ENCODE data around the gene SNHG17.
"Not testable (repeated sequence)": the region's sequence is repeated elsewhere in the genome, so short reads cannot be mapped to it uniquely, and the experiment has no call there.

The SNHG17 gene

DNA sequence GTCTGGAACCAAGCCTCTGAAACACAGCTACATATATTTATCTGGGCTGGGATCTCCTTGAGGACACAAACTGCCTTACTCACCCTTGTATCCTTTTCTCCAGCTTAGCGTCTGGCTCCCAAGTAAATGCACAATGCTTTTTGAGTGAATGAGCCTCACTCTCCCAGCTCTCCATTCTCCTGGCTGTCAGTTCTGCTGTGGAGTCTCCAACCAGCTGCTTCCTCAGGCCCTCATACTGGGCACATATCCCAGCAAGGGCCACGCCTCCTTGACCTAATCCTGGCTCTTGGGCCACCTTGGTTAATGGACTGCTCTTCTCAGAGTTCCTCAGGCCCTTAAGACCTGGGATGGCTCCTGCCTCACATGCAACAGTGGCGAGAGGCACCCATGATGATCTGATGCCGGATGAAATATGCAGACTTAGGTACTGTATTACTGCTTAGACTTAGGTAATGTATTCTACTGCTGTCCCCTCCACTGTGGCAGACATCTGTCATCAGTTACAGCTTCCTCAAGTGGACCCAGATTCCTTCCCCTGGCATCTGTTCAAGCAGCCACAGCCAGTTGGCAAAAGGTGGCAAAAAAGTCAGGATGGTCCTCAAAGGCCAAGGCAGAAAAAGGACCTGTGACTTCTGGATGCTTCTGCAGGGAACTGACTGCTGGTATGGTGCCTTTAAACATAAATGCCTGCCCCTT, 16.5 kb downstream of the SNHG17 start:
- DNase-seq, result no peak

DNA sequence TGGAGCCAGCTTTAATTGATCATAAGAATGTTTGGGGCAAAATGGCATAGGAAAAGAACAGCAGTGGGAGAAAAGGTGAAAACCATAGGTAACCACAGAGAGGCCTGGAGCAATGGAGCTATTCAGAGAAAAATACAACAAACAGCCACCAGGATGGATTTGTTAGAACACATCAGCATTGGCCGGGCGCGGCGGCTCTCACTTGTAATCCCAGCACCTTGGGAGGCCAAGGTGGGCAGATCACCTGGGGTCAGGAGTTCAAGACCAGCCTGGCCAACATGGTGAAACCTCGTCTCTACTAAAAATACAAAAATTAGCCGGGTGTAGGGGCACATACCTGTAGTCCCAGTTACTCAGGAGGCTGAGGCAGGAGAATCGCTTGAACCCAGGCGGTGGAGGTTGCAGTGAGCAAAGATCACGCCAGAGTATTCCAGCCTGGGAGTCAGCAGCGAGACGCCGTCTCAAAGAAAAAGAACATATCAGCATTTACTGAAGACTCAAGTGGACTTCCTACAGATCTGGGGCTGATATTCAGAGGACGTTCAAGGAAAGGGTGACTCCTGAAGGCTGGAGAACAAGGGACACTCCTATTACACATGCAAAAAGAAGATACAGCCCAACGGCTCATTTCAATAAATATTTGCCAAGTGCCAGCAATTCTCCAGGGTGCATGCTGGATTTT, 20.2 kb downstream of the SNHG17 start:
- no peak for DNase-seq

DNA sequence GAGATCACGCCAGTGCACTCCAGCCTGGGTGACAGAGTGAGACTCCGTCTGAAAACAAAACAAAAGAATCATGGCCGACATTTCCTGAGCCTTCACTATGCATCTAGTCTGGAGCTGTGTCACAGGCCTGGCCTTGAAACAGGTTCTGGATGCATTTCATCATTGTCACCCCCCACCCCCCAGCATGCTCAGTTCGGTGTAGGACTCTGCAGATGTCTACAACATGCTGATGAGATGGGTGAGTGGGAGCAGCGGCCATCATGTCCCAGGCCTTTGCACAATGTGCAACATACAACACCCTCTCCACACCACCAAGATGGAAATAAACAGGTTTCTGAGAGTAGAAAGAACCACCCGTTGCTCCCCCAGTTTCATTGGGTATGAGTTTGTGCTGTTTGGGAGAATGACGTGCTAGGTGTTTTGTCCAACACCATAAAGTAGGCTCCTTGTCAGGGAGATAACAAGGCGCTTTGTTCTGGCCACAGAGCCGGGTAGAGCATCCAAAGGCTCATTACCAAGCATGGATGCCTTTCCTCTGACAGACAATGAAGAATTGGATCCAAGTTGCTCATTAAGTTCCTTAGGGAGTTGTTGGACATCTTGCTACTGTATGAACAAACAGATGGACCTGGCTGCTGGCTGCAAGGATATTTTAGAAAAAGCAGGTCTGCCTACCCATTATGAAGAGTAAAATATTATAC, 22.1 kb downstream of the SNHG17 start:
- no peak for DNase-seq

DNA sequence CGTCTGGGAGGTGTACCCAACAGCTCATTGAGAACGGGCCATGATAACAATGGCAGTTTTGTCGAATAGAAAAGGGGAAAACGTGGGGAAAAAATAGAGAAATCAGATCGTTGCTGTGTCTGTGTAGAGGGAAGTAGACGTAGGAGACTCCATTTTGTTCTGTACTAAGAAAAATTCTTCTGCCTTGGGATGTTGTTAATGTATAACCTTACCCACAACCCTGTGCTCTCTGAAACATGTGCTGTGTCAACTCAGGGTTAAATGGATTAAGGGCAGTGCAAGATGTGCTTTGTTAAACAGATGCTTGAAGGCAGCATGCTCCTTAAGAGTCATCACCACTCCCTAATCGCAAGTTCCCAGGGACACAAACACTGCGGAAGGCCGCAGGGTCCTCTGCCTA, 27.3 kb downstream of the SNHG17 start:
- not testable (repeated sequence) for DNase-seq

DNA sequence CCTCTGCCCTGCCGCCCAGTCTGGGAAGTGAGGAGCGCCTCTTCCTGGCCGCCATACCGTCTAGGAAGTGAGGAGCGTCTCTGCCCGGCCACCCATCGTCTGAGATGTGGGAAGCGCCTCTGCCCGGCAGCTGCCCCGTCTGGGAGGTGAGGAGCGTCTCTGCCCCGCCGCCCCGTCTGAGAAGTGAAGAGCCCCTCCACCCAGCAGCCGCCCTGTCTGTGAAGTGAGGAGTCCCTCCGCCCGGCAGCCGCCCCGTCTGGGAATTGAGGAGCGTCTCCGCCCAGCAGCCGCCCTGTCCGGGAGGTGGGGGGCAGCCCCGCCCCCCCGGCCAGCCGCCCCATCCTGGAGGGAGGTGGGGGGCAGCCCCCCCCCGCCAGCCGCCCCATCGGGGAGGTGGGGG, 27.8 kb downstream of the SNHG17 start:
- no peak for DNase-seq

DNA sequence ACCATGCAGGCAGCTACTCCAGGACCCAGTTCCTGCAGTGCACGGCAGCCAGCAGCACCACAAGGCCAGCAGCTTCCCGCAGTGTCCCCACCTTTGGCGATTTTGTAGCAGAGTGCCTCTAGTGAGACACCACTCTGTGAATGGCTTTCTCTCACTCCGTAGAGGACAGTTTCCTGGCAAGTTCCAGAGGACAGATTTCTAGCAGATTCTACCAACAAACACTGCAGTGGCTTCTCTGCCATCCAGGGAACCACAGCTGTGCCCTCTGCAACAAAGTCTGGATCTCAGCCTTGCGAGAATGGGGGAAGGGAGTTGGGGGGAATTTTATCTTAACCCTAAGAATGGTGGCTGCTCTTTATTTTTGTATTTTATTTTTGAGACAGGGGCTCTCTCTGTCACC, 28.7 kb downstream of the SNHG17 start:
- DNase-seq, result no peak

DNA sequence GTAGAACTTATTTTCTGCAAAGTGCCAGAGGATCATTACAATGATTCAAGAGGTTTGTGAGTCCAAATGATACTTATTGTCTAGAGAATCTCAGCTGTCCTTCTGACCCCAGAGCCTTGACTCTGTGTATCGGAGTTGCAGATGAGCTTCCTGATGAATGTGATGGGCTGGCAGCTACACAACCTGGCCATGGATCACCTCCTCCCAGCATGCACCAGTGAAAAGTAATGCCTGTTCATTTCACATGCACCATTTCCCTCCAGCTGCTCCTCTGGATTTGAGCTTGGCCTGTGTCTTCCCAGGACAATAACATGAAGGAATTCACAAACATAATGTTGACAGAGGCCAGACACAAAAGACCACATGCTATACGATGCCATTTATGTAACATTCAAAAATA, 30.0 kb downstream of the SNHG17 start:
- DNase-seq, result no peak

DNA sequence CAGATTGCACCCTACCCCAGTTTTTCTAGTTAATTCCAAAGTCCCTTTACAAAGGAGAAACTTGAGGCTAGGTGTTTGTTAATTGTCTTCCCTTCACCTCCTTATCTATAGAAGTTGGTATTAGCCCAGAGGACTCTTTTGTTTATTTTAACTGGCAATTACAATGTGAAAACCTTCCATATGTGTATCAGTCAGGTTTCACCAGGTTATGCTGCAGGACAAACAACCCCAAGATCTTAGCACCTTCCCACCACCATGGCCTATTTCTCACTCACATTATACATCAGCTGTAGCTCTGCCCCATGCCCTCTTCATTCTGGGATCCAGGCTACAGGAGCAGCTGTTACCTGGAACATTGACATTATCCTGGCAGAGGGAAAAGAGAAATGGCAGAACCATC, 31.1 kb downstream of the SNHG17 start:
- no peak for DNase-seq

DNA sequence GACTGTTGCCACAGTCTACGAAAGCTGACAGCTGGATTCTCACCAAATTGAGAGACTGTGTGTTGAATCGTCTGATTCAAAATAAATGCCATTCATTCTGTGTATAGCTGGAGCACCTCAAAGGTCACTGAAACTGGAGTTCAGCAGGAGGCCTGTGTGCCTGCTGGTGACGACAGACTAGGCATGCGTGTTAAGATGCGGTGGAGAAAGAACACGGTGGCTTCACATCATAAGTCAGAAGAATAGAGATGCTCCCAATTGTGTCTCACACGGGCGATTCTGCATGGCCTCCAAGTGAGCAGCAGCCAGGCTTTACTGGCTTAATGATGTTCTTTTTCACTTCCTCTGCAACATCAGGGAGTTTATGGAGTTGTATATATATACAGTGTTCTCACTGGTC, 32.3 kb downstream of the SNHG17 start:
- DNase-seq, result no peak

DNA sequence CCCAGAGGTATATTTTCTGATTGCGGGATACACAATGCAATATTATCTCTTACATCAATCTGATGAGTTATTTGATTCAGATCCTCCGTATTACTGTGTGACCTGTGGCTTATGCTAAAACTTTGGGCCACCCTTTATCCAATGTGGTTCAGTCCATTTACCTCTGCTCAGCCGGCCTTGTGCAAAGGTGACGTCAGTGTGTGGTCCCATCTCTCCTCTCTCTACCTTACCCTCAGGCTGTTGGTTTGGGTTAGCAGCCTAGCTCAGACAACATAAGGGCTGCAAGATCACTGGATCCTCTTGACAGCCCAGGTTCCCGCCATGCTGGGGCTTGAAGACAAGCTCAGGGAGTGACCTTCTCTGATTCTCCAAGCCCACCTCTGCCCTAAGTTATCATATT, 33.0 kb downstream of the SNHG17 start:
- no peak for DNase-seq

DNA sequence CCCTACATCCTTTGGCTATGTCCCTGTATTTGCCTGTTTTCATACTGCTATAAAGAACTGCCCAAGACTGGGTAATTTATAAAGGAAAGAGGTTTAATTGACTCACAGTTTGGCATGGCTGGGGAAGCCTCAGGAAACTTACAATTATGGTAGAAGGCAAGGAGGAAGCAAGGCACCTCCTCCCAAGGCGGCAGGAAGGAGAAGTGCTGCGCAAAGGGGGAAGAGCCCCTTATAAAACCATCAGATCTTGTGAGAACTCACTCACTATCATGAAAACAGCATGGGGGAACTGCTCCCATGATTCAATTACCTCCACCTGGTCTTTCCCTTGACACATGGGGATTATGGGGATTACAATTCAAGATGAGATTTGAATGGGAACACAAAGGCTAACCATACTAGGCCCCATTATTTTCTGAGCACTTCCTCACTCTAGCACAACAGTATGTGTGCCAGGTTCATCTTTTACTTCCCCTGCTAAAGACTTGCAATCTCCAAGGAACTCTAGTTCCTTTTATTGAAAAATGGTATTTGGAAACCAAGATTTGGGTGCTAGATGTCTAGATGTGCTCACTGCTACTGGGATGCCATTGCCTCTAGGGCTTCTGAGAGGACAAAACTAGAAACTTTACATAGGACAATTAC, 39.3 kb downstream of the SNHG17 start:
- DNase-seq, result not testable (repeated sequence)

DNA sequence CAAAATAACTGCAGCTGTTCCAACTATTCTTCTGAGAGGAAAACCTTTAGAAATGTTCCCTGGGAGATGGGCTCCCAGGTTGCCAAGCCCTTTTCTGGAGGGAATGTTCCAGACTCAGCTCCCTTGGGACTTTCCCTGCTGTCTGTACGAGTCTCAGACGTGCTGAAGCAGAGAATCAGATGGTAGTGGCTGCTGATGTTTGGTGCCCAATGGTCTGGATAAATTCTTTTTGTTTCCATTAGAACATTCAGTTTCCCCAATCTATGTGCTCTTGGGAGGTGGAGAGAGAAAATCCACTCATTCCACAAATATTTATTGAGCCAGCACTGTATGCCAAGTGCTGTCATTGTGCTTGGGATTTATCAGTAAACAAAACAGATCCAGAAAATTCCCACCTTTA, 40.0 kb downstream of the SNHG17 start:
- DNase-seq, result no peak

DNA sequence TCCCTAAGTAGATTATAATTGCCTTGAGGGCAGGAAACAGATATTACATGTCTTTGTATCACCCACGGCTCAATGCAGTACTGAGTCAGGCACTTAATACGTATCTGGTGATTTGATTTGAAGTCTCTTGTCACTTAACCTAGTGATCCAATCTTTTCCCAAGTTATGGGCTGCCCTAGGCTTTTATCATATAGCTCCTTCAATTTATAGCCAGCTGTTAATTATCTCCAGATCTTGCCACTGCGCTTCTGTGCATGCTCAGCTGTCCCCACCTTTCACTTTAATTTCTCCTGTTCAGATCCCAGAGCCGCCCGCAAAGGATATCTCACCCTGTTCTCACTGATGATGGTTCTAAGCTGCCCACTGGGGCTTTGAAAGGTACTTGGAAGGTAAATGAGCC, 41.9 kb downstream of the SNHG17 start:
- no peak for DNase-seq

DNA sequence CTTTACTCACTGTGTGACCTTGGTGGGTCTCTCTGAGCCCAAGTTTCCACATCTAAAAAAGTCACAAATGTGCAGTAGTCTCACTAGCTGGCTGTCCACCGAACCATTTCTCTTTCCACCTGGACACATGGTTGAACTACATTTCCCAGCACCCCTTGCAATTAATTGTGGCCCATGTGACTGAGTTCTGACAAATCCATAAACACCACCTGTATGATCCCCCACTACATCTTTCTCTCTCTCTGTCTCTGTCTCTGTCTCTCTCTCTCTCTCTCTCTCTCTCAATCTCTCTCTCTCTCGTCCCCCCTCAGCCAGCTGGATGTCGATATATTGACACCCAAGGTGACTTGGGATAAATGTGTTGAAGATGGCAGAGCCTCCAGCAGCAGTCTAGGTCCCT, 42.8 kb downstream of the SNHG17 start:
- DNase-seq, result no peak

DNA sequence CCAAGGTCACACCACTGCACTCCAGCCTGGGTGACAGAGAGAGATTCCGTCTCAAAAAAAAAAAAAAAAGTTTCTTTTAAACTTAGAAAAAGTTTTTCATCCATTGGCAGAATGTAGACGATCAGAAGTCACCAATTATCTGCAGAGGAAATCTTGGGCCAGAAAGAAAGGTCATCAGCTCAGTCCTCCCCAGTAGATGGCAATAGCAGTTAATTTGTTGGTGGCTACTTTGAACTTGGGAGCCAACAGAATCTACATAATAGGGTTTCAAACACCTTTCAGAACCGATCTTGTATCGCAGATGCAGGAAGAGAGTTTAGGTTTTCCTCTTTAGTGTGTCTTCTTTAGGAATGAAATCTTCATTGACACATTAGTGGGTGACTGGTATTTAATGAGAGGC, 47.2 kb downstream of the SNHG17 start:
- DNase-seq, result no peak

DNA sequence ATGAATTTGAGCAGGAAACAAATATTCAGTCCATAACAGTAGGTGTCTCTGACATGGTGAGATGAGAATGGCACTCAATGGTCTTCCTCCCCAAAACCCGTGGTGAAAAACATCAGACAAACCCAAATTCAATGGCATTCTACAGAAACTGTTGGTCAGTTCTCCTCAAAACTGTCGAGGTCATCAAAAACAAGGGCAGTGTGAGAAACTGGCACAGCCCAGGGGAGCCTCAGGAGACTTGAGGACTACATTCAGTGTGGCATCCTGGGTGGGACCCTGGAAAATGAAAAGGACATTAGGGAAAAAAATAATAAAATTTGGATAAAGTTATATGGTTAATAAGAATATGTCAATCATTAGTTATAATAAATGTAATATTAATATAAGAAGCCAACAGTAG, 48.3 kb downstream of the SNHG17 start:
- no peak for DNase-seq

DNA sequence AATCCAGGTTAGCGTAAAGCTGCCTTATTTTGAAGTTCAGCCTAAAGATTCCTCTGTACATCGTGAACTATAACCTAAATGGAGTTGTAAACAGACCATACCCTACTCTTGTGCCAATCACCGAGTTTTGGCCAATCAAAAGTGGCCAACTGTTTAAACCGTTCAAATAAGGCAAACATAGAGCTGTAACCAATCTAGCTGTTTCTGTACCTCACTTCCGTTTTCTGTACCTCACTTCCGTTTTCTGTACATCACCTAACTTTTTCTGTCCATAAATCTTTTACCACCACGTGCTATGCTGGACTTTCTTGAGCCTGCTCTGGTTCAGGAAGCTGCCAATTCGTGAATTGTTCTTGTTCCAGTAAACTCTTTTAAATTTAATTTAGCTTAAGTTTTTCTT, 49.1 kb downstream of the SNHG17 start:
- no peak for DNase-seq

DNA sequence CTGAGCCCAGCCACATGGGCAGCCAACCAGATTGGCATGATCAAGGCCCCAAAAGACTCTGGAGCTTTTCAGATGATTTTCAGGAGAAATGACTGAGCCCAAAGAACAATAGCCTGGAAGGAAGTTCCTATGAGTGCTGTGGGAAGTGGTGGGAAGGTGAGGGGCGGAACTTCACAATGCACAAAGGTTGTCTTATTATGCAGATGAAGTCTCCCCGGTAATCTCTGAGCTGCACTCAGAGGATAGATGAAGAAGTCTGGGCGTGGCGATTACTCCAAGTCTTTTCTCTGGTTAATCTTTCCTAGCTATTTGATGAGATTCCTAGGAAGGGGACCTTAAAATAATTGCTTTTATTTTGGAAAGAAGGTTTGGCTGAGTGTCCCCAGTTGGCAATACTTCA, 52.0 kb downstream of the SNHG17 start:
- DNase-seq, result no peak

DNA sequence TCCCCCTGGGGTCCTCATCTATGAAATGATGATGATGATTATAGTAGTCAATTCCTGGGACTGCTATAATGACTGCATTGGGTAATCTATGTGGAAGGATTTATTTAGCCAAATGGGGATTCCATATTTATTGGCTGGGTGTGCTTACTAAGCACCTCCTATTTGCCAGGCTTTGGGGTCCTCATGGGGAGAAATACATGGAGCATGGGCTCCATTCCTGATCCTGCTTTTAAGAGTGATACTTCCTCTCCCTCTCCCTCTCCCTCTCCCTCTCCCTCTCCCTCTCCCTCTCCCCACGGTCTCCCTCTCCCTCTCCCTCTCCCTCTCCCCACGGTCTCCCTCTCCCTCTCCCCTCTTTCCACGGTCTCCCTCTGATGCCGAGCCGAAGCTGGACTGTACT, 57.3 kb downstream of the SNHG17 start:
- not testable (repeated sequence) for DNase-seq

DNA sequence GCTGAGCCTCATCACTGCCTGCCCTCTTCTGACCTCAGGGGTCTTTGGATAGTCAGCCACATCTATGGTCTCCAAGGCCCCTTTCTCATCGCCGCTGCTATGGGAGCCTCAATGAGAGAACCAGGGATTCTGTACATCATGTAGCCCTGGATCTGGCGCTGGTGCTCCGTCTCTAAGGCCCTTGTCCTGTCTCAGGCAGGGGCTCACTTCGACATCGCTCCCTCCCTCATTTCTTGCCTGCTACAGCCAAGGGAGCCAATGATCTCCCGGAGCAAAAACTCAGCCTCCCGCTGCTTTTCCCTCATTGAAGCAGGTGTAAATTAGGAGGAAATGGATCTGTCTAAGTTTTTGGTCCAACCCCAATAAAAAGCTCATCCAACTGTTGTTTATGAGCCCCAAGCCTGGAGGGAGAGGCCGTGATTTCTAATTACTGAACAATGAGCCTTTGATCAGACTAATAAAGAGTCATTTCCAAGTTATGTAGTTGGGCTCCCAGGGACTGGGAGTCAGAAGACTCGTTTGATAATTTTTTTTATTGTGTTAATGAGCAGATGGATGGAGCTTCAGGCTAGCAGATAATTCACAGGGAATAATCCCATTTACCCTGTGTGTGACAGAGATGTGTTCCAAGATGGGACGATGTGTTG, 58.0 kb downstream of the SNHG17 start:
- DNase-seq, result no peak

DNA sequence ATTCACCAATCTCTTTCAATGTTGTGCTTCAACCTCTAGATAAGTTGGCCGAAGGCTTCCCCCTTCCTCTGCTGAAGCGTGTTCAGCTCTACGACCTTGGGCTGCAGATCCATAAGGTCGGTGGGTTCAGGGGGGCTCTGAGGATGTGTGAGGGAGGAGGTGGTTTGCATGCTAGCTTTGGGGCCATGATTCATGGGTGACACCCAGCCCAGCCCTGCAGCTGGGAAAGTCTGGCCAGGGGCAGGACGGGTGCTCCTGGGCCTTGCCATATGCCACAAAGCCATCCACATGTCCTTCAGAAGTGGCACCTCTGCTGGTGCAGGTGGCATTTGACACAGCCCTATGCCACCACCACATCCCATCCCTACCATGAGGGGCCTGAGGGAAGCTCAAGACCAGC, 61.2 kb downstream of the SNHG17 start:
- no peak for DNase-seq

DNA sequence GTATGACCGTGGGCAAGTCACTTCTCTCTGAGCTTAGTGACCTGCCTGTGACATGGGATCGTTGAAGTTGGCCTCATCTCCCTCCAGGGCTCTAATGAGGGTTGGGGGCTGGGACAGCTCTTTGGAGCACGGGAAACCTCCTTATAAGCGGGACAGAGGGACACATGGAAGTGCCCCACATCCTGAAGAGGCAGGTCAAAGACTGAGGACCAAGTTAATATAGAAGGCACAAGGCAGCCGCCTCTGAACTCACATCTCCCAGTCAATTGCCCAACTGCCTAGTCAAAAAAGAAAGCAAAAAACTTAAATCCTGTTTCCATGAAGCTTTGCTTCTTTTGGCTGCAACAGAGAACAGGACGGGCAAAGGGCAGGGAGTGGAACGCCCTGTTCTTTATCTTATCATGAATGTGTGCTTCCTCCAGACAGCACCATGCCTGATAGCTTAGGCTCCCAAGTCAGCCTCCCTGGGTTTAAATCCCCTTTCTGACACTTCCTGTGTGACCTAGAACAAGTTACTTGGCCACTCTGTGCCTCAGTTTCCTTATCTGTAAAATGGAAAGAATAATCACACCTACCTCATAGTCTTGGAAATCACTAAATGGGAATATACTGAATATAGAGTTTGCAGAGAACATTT, 61.8 kb downstream of the SNHG17 start:
- DNase-seq, result no peak

DNA sequence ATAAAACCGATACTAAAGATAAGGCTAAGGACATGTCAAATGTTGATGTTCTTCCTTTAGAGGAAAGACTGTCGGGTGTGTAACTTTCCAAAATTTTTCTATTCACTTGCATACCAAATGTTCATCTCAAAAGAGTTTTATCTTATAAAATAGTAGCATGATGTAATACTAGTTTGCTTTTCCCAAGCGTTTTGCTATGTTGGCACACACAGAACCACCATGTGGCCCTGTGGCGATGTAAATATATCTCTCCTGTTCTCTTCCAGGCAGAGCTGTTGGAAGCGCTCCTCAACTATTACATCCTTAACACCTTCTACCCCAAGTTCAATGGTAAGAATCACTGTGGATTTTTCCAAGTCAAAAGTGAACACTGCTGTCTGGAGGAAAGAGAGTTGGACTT, 62.3 kb downstream of the SNHG17 start:
- no peak for DNase-seq

Measured in stimulated activated naive CD4-positive, alpha-beta T cell treated with Interleukin-2 at 50 U/mL for 16 hours (primary cell).